Transverse colon (tissue), 4 donors: ENCODE measurements around the gene KCNJ2. TPM values are rescaled to one million over a fixed set of nuclear protein-coding genes. Genes with fewer than 3 reads are reported as not detected.

Experiments
- DNase-seq: peaks from one replicate; pipeline ENCODE4 v3.0.0-alpha.2; 2019
- H3K27ac ChIP-seq, 4 donors: fragments of 200-600 bp; sonication (generic); 2 replicates each; pipeline ENCODE4 v1.5.1; 2016 to 2018; ENCODE audit warnings: inconsistent platforms in 4 of 4
- H3K27me3 ChIP-seq: fragments of 200-600 bp; sonication (generic); 2 replicates; pipeline ENCODE4 v1.5.1; 2017; ENCODE audit warnings: inconsistent platforms
- H3K36me3 ChIP-seq, 4 donors: fragments of 200-600 bp; sonication (generic); 2 replicates each; pipeline ENCODE4 v1.5.1; 2017 to 2019; ENCODE audit warnings: inconsistent platforms in 4 of 4
- H3K4me1 ChIP-seq, 4 donors: fragments of 200-600 bp; sonication (generic); 2 replicates each; pipeline ENCODE4 v1.5.1; 2017 to 2020; ENCODE audit warnings: inconsistent platforms in 4 of 4
- H3K4me3 ChIP-seq, 4 donors: fragments of 200-600 bp; sonication (generic); 1 replicate in 1 of 4; 2 replicates in 3 of 4; pipeline versions ENCODE4 v1.5.1 to v1.6.1; 2017 to 2019; ENCODE audit warnings: inconsistent platforms in 4 of 4
- H3K9me3 ChIP-seq, 2 donors: fragments of 200-600 bp; sonication (generic); 2 replicates each; pipeline ENCODE4 v1.5.1; 2017 to 2019; ENCODE audit warnings: inconsistent platforms in 2 of 2
- CTCF ChIP-seq, 5 experiments: fragments of 200-600 bp in 3 of 5; fragments of 450-650 bp in 2 of 5; sonication (generic) in 3 of 5; IDR thresholded peaks; 1 replicate in 2 of 5; 2 replicates in 3 of 5; pipeline ENCODE4 v1.5.1; 2016 to 2017; ENCODE audit warnings: antibody characterized with exemption in 5 of 5, inconsistent platforms in 3 of 5, mild to moderate bottlenecking in 2 of 5, moderate library complexity in 1 of 5
- EP300 ChIP-seq: sonication (generic); formaldehyde crosslinking; IDR thresholded peaks from one replicate; pipeline ENCODE4 v1.6.1; 2017; ENCODE audit warnings: antibody characterized with exemption, low read depth
- POLR2A ChIP-seq: fragments of 450-650 bp; IDR thresholded peaks from one replicate; pipeline ENCODE4 v1.6.1; 2016; ENCODE audit warnings: antibody characterized with exemption, mild to moderate bottlenecking, moderate library complexity
- POLR2AphosphoS5 ChIP-seq, 3 donors: sonication (generic); formaldehyde crosslinking; IDR thresholded peaks; one replicate each; pipeline ENCODE4 v1.6.1; 2016; ENCODE audit warnings: antibody characterized with exemption in 3 of 3
- WGBS, 2 donors: methylation state at CpG; one replicate each; pipeline ENCODE4 v1.1.5; 2018; ENCODE audit warnings: low coverage in 1 of 2; 5-methylcytosine and 5-hydroxymethylcytosine counted together
- in situ Hi-C, 4 donors: fragments of 200-750 bp; cut with MboI; loops; one replicate each; pipeline versions ENCODE4 v1.15.0 to v1.15.1; 2017; ENCODE audit warnings: low sequenced_read_pairs in 3 of 4, low pct_ligation_motif_present in 1 of 4, low pct_unique_long_range_greater_than_20kb in 1 of 4
- intact Hi-C: fragments of 100-400 bp; cut with DNase I; formaldehyde crosslinking; loops from one replicate; pipeline ENCODE4 v1.15.1; 2023; ENCODE audit warnings: low total_unique reads
- total RNA-seq, 4 donors: library from RNA; depleted of rRNA; stranded (reverse); fragments of >200 nt; gene quantifications; one replicate each; pipeline ENCODE4 v1.1.0, GENCODE V29; 2016

Gene KCNJ2
- total RNA-seq, 4 donors from 2014 or later, result 15.4 to 37.4 (median 19.7) TPM

- H3K27ac ChIP-seq, result no peak overlapping the region
- intact Hi-C loops, result no loop called here
- TF ChIP-seq EP300 (no peak), POLR2AphosphoS5 (IDR thresholded peaks at IDR 0.05) (no peak), POLR2A (no peak), CTCF (IDR thresholded peaks at IDR 0.05) (no peak)
- DNase-seq, result no peak
- H3K9me3 ChIP-seq, result no peaks in the 10 kb centered on the region
- no peaks in the 10 kb centered on the region for H3K27me3 ChIP-seq
- no peaks in the 10 kb centered on the region for H3K36me3 ChIP-seq
- in situ Hi-C loops, result no loop called here
- peaks cover 0 to 34% (median 19%) of the 10 kb centered on the region in 4 donors for H3K4me1 ChIP-seq
- no peak overlapping the region for H3K4me3 ChIP-seq
- WGBS, 2 donors, result 56 to 67% methylated on average over 3 to 6 of the region's 6 CpGs
Measured at GRCh38 chr17:70206361-70207010, 37.2 kb downstream of the KCNJ2 start.

GRCh38 chr17:70207184-70207583 lies 37.9 kb downstream of the KCNJ2 start:
- Histone ChIP-seq H3K4me1 (peaks cover 0 to 34% (median 19%) of the 10 kb centered on the region in 4 donors), H3K4me3 (no peak overlapping the region), H3K27ac (no peak overlapping the region), H3K36me3 (no peaks in the 10 kb centered on the region), H3K27me3 (no peaks in the 10 kb centered on the region), H3K9me3 (no peaks in the 10 kb centered on the region)
- no peak for TF ChIP-seq POLR2A
- no peak for TF ChIP-seq CTCF (IDR thresholded peaks at IDR 0.05)
- TF ChIP-seq EP300, result no peak
- no peak for TF ChIP-seq POLR2AphosphoS5 (IDR thresholded peaks at IDR 0.05)
- intact Hi-C loops (no loop called here), in situ Hi-C loops (no loop called here)
- 17 to 23% methylated on average over 1 of the region's 1 CpG for WGBS, 2 donors
- no peak for DNase-seq

- TF ChIP-seq POLR2AphosphoS5 (IDR thresholded peaks at IDR 0.05) (no peak), POLR2A (no peak), CTCF (IDR thresholded peaks at IDR 0.05) (no peak), EP300 (no peak)
- intact Hi-C loops (no loop called here), in situ Hi-C loops (no loop called here)
- H3K27ac ChIP-seq, result peak overlapping the region in 3 of 4 donors; percentile 59 to 76 (median 75)
- H3K36me3 ChIP-seq, result no peaks in the 10 kb centered on the region
- H3K27me3 ChIP-seq, result no peaks in the 10 kb centered on the region
- no peaks in the 10 kb centered on the region for H3K9me3 ChIP-seq
- H3K4me1 ChIP-seq, result peaks cover 0 to 34% (median 19%) of the 10 kb centered on the region in 4 donors
- WGBS, 2 donors, result 49 to 56% methylated on average over 7 of the region's 7 CpGs
- no peak overlapping the region for H3K4me3 ChIP-seq
- DNase-seq, result no peak
Measured at GRCh38 chr17:70208080-70208794, 38.9 kb downstream of the KCNJ2 start.

GRCh38 chr17:70208825-70209555 lies 39.7 kb downstream of the KCNJ2 start:
- Histone ChIP-seq H3K27me3 (no peaks in the 10 kb centered on the region), H3K4me3 (no peak overlapping the region), H3K36me3 (no peaks in the 10 kb centered on the region), H3K9me3 (peaks cover 0 to 2% of the 10 kb centered on the region in 2 donors), H3K4me1 (peaks cover 0 to 34% (median 19%) of the 10 kb centered on the region in 4 donors), H3K27ac (peak overlapping the region; percentile 19 to 76 (median 67))
- intact Hi-C loops, result no loop called here
- in situ Hi-C loops, result no loop called here
- DNase-seq, result peak; percentile 12
- TF ChIP-seq EP300, result no peak
- TF ChIP-seq POLR2AphosphoS5 (IDR thresholded peaks at IDR 0.05), result peak in 2 of 3 donors; percentile 9 to 46
- no peak for TF ChIP-seq POLR2A
- no peak for TF ChIP-seq CTCF (IDR thresholded peaks at IDR 0.05)
- WGBS, 2 donors, result 36 to 49% methylated on average over 4 to 6 of the region's 6 CpGs
